Activated CD8-positive, alpha-beta memory T cell treated with anti-CD3 and anti-CD28 coated beads, Interleukin-2, amount 50 U/mL, for 48 hours (primary cell): ENCODE results near the gene LAMP1.
"Not testable (repeated sequence)": the region's sequence is repeated elsewhere in the genome, so short reads cannot be mapped to it uniquely, and the experiment has no call there.

Experiments used
- DNase-seq: peaks from one replicate; pipeline ENCODE4 v3.0.0-alpha.2; 2020

Gene LAMP1

GRCh38 chr13:113297370-113298042 is 467 bp downstream of the LAMP1 start:
- DNase-seq = peak; percentile 76

- no peak for DNase-seq
These were observed 1.3 kb downstream of the LAMP1 start for GRCh38 chr13:113298043-113298945.

- DNase-seq = no peak
These were observed 2.9 kb downstream of the LAMP1 start for GRCh38 chr13:113299951-113300350.

GRCh38 chr13:113302986-113303385 is 5.9 kb downstream of the LAMP1 start:
- no peak for DNase-seq

- DNase-seq = no peak
These were observed 7.1 kb downstream of the LAMP1 start for GRCh38 chr13:113304121-113304520.

DNA sequence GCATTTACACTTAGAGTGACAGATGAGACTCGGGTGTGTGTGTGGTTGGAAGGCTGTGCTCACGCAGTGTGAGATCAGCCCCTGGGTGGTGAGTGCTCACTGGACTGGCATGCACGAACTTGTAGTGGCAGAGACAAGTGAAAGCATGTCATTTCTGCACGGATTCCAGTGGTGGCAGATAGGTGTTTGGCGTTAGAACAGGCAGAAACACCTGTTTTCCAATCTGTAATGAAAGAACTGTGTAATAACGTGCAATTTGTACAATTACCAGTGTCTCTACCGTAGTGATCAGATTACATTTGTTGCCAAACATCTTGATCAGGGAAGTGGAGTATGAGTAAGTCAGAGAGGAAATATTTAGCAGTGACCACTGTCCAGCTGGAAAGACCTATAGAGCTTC is 8.2 kb downstream of the LAMP1 start:
- DNase-seq = no peak

DNA sequence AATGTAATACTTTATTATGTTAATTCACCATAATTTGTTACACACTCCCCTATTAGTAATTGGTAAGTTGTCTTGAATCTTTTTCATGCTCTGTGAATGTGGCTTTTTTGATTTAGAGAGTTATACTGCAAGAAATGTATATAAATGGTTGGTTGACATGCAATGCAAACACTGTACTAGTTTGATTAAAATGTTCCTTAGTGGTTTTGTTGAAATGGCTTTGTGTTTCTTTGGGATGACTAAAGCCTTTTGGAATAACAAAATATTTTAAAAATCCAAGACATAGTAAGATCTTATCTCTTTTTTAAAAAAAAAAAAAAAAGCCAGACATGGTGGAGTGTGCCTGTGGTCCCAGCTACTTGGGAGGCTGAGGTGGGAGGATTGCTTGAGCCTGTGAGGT is 10.5 kb downstream of the LAMP1 start:
- no peak for DNase-seq

DNA sequence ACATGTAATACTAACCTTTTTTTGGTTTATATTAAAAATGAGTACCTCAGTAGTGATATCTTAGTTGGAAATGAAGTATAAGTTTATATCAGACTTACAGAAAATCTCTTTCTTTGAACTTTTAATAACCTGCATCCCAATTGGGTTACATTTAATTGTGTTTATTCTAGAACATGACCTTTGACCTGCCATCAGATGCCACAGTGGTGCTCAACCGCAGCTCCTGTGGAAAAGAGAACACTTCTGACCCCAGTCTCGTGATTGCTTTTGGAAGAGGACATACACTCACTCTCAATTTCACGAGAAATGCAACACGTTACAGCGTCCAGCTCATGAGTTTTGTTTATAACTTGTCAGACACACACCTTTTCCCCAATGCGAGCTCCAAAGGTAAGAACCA is 12.4 kb downstream of the LAMP1 start:
- DNase-seq = no peak

DNA sequence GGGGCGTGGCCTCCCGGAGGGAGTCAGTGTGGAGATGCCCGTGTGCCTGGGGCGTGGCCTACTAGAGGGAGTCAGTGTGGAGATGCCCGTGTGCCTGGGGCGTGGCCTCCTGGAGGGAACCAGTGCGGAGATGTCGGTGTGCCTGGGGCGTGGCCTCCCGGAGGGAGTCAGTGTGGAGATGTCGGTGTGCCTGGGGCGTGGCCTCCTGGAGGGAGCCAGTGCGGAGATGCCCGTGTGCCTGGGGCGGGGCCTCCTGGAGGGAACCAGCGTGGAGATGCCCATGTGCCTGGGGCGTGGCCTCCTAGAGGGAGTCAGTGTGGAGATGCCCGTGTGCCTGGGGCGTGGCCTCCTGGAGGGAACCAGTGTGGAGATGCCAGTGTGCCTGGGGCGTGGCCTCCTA is 17.1 kb downstream of the LAMP1 start:
- DNase-seq = not testable (repeated sequence)

- not testable (repeated sequence) for DNase-seq
These were observed 17.9 kb downstream of the LAMP1 start for GRCh38 chr13:113314895-113315470.

- DNase-seq = no peak
These were observed 19.0 kb downstream of the LAMP1 start for GRCh38 chr13:113315992-113316391.

DNA sequence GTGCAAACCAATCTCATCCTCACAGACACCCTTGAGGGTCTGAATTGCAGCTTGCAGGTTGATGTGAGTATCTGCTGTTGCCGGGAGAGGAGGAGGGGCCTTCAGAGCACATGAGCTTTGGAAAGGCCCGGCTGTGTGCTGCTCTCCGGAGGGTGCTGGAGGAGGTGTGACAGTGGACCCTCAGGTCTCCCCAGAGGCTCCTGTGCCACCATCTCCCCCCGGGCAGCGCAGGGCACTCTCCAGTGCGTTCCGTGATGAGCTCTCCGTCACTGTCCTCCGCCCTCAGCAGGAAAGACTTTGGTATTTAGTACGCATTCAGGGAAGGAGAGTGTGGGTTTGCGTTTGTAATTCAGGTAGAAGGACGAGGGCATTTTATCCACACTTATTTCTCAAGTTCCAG is 20.0 kb downstream of the LAMP1 start:
- no peak for DNase-seq

DNA sequence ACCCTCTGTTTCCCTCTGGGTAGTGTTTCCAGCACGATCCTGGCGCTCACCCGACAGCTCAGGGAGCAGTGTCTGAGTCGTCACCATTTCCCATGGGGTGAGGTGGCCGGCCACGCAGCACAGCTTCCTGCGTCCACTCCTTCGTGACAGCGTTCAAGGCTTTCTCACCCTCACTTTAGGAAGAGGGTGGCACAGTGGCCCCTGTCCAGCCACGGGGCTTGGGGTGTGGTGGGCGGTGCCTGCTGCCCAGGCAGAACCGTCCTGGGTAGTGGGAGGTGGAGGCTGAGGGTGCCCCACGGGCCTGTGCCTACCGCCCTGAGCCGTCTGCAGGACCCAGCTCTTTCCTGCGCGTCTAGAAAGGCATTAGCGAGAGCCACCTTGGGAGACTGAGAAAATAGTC is 21.9 kb downstream of the LAMP1 start:
- DNase-seq = no peak

GRCh38 chr13:113319371-113319770 is 22.3 kb downstream of the LAMP1 start:
- no peak for DNase-seq

GRCh38 chr13:113320226-113320875 is 23.3 kb downstream of the LAMP1 start:
- no peak for DNase-seq

- no peak for DNase-seq
These were observed 24.5 kb downstream of the LAMP1 start for GRCh38 chr13:113321546-113321945.

GRCh38 chr13:113322043-113322461 is 25.0 kb downstream of the LAMP1 start:
- no peak for DNase-seq

DNA sequence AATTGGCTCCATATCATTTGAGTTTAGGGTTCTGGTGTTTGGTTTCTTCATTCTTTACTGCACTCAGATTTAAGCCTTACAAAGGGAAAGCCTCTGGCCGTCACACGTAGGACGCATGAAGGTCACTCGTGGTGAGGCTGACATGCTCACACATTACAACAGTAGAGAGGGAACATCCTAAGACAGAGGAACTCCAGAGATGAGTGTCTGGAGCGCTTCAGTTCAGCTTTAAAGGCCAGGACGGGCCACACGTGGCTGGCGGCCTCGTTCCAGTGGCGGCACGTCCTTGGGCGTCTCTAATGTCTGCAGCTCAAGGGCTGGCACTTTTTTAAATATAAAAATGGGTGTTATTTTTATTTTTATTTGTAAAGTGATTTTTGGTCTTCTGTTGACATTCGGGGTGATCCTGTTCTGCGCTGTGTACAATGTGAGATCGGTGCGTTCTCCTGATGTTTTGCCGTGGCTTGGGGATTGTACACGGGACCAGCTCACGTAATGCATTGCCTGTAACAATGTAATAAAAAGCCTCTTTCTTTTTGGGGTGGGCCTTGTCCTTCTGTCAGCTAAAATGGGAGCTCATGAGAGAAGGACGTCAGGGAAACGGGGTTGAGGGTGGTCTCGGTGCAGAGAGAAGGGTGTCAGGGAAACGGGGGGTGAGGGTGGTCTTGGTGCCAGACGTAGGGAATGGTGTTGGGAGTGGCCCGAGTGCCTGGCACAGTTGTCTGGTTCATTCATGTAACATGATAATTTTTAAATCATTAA is 26.0 kb downstream of the LAMP1 start:
- no peak for DNase-seq

DNA sequence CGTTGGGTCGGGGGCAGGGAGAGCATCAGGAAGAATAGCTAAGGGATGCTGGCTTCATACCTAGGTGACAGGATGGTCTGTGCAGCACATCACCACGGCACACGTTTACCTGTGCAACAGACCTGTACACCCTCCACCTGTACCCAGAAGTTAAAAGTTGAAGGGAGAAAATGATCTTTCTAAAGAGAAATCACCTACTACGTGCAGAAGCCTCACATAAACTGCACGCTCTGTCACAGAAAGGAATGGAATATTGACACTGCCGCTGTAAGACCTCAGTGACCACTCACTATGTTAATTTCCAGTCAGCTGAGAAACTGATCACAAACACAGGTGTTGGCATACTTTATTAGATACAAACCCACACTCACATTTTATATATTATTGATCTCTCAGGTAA is 26.8 kb downstream of the LAMP1 start:
- no peak for DNase-seq

GRCh38 chr13:113324398-113324797 is 27.4 kb downstream of the LAMP1 start:
- DNase-seq = no peak

- DNase-seq = no peak
These were observed 28.7 kb downstream of the LAMP1 start for GRCh38 chr13:113325779-113326178.

- no peak for DNase-seq
These were observed 30.3 kb downstream of the LAMP1 start for GRCh38 chr13:113327391-113327765.
